HUES48 (cell line): ENCODE results near the gene GPR137B.

ENCODE experiments used
- H3K27ac ChIP-seq: one replicate; pipeline ENCODE4 v1.7.0; 2013; ENCODE audit warnings: low read depth, low read length, inconsistent platforms
- H3K27me3 ChIP-seq: 2 replicates; pipeline ENCODE4 v1.6.1; 2013; ENCODE audit warnings: mild to moderate bottlenecking, low read length; ENCODE audit not compliant: control insufficient read depth, insufficient read depth
- H3K36me3 ChIP-seq: 2 replicates; pipeline ENCODE4 v1.6.1; 2013; ENCODE audit warnings: low read length; ENCODE audit not compliant: control insufficient read depth, insufficient read depth
- H3K4me1 ChIP-seq: 2 replicates; pipeline ENCODE4 v1.6.1; 2013; ENCODE audit warnings: mild to moderate bottlenecking, low read length; ENCODE audit not compliant: control insufficient read depth, insufficient read depth
- H3K4me3 ChIP-seq: 2 replicates; pipeline ENCODE4 v1.5.1; 2013; ENCODE audit warnings: mild to moderate bottlenecking, low read depth, low read length
- H3K9ac ChIP-seq: 2 replicates; pipeline ENCODE4 v1.6.1; 2013; ENCODE audit warnings: mild to moderate bottlenecking, low read depth, low read length, moderate library complexity
- H3K9me3 ChIP-seq: 2 replicates; pipeline ENCODE4 v1.6.1; 2013; ENCODE audit warnings: low read length; ENCODE audit not compliant: control insufficient read depth, insufficient read depth

Gene GPR137B

GRCh38 chr1:236147521-236148469 lies 5.5 kb downstream of the GPR137B start:
- H3K9me3 ChIP-seq: no peaks in the 10 kb centered on the region
- peaks cover 17% of the 10 kb centered on the region for H3K27me3 ChIP-seq
- no peak overlapping the region for H3K9ac ChIP-seq
- no peak overlapping the region for H3K4me3 ChIP-seq
- H3K36me3 ChIP-seq: peaks cover 4% of the 10 kb centered on the region; the same call in 1 of the 2 replicates
- H3K27ac ChIP-seq: no peak overlapping the region
- H3K4me1 ChIP-seq: peaks cover 18% of the 10 kb centered on the region

DNA sequence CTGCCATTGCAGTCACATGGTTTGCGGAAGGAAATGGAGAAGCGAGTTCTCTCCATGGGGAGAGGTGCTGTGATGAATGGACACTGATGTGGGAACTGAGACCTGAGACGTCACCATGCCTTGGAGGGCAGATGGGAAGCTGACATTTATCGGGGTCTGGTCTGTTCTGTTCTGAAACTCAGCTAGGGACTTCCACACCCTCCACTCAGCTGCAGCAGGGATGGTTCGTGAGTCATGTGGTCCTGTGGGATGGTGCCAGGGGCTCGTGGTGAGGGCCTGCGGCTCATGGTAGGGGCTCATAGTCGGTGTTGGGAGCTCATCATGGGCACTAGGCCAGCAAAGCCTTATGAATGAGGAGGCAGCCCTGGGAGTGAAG lies 6.1 kb downstream of the GPR137B start:
- Histone ChIP-seq H3K27me3 (peaks cover 10% of the 10 kb centered on the region), H3K4me1 (peaks cover 15% of the 10 kb centered on the region), H3K9me3 (no peaks in the 10 kb centered on the region), H3K4me3 (no peak overlapping the region), H3K36me3 (peaks cover 4% of the 10 kb centered on the region; the same call in 1 of the 2 replicates), H3K27ac (no peak overlapping the region), H3K9ac (no peak overlapping the region)

- H3K27me3 ChIP-seq: peaks cover 4% of the 10 kb centered on the region
- H3K9ac ChIP-seq: no peak overlapping the region
- peaks cover 4% of the 10 kb centered on the region; the same call in 1 of the 2 replicates for H3K36me3 ChIP-seq
- no peaks in the 10 kb centered on the region for H3K9me3 ChIP-seq
- no peak overlapping the region for H3K27ac ChIP-seq
- peaks cover 10% of the 10 kb centered on the region for H3K4me1 ChIP-seq
- H3K4me3 ChIP-seq: no peak overlapping the region
These were observed 6.8 kb downstream of the GPR137B start for GRCh38 chr1:236149003-236149595.

DNA sequence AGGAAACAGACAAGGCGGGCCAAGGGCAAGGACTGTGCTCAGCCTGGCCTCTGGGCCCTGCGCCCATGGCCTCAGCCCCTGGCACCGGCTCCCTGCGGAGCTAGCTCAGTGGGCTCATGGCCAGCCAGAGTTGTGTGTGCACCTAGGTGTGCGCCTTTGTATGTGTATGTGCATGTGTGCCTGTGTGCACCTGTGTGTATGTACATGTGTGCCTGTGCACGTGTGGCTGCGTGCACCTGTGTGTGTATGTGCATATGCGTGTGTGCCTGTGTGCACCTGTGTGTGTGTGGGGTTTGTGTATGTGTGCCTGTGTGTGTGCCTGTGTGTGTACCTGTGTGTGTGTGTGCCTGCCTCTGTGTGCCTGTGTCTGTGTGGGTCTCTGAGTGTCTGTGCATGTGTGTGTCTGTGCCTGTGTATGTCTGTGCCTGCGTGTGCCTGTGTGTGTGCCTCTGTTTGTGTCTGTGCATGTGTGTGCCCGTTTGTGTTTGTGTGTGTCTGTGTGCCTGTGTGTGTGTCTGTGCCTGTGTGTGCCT lies 7.4 kb downstream of the GPR137B start:
- H3K9me3 ChIP-seq: no peaks in the 10 kb centered on the region
- H3K4me1 ChIP-seq: peaks cover 3% of the 10 kb centered on the region
- no peak overlapping the region for H3K9ac ChIP-seq
- H3K27me3 ChIP-seq: no peaks in the 10 kb centered on the region
- 0 out of 2 replicates have a peak, but pooled peaks cover 4% of the 10 kb centered on the region for H3K36me3 ChIP-seq
- H3K27ac ChIP-seq: no peak overlapping the region
- no peak overlapping the region for H3K4me3 ChIP-seq

GRCh38 chr1:236150311-236150955 lies 8.1 kb downstream of the GPR137B start:
- H3K4me1 ChIP-seq: no peaks in the 10 kb centered on the region
- no peaks in the 10 kb centered on the region for H3K27me3 ChIP-seq
- peak overlapping the region; percentile 17; the same call in 1 of the 2 replicates for H3K9ac ChIP-seq
- no peaks in the 10 kb centered on the region for H3K9me3 ChIP-seq
- H3K4me3 ChIP-seq: no peak overlapping the region
- no peak overlapping the region for H3K27ac ChIP-seq
- 0 out of 2 replicates have a peak, but pooled peaks cover 4% of the 10 kb centered on the region for H3K36me3 ChIP-seq

DNA sequence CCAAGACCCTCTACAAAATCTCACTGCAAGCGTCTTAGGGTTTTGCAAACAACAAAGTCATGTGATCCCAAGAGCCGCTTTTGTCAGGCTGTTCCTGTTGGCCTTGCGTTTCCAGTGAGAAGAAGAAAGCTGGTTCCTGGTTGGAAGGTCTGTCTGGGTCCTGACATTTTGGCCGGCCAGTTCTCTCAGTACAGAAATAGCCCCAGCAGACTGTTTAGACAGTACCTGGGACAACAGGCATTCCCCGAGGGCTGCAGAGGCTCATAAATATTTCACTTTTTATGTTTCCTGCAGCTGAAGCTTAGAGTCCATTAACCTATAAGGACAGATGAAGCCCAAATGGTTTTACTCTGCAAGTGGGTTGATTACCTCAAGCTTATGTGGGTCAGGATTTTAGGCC lies 8.6 kb downstream of the GPR137B start:
- H3K9me3 ChIP-seq: no peaks in the 10 kb centered on the region
- H3K27me3 ChIP-seq: no peaks in the 10 kb centered on the region
- H3K27ac ChIP-seq: no peak overlapping the region
- H3K36me3 ChIP-seq: 0 out of 2 replicates have a peak, but pooled peaks cover 4% of the 10 kb centered on the region
- no peak overlapping the region for H3K9ac ChIP-seq
- no peak overlapping the region for H3K4me3 ChIP-seq
- H3K4me1 ChIP-seq: no peaks in the 10 kb centered on the region

- Histone ChIP-seq H3K4me3 (no peak overlapping the region), H3K36me3 (no peaks in the 10 kb centered on the region), H3K27me3 (no peaks in the 10 kb centered on the region), H3K27ac (no peak overlapping the region), H3K9ac (no peak overlapping the region), H3K4me1 (no peaks in the 10 kb centered on the region), H3K9me3 (no peaks in the 10 kb centered on the region)
These were observed 9.5 kb downstream of the GPR137B start for GRCh38 chr1:236151739-236152424.

DNA sequence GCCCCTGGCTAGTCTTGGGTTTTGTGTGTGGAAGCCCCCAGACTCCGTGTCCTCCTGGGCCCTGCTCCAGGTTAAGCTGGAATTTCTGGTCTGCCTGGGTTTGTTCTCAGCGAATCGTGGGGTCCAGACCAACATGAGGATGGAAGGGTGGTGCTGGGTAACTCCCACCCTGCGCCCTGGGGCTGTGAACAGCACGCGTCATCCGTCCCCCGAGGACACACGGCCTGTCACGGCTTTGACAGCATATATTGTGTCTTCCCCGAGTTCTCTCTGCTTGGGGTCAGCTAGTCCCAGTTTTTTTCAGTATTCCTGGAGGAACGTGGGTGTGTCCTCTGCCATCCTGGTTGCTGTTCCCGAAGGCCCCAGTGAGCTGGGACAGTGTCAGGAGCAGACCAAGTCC lies 11.8 kb downstream of the GPR137B start:
- no peak overlapping the region for H3K9ac ChIP-seq
- no peak overlapping the region for H3K4me3 ChIP-seq
- H3K27me3 ChIP-seq: no peaks in the 10 kb centered on the region
- H3K4me1 ChIP-seq: no peaks in the 10 kb centered on the region
- no peaks in the 10 kb centered on the region for H3K36me3 ChIP-seq
- H3K27ac ChIP-seq: no peak overlapping the region
- H3K9me3 ChIP-seq: no peaks in the 10 kb centered on the region

- no peaks in the 10 kb centered on the region for H3K4me1 ChIP-seq
- no peaks in the 10 kb centered on the region for H3K9me3 ChIP-seq
- H3K36me3 ChIP-seq: no peaks in the 10 kb centered on the region
- H3K4me3 ChIP-seq: no peak overlapping the region
- H3K9ac ChIP-seq: no peak overlapping the region
- H3K27ac ChIP-seq: no peak overlapping the region
- no peaks in the 10 kb centered on the region for H3K27me3 ChIP-seq
These were observed 12.5 kb downstream of the GPR137B start for GRCh38 chr1:236154671-236155398.

- no peaks in the 10 kb centered on the region for H3K36me3 ChIP-seq
- H3K9ac ChIP-seq: no peak overlapping the region
- no peak overlapping the region for H3K27ac ChIP-seq
- no peaks in the 10 kb centered on the region for H3K4me1 ChIP-seq
- H3K4me3 ChIP-seq: no peak overlapping the region
- no peaks in the 10 kb centered on the region for H3K27me3 ChIP-seq
- H3K9me3 ChIP-seq: no peaks in the 10 kb centered on the region
These were observed 13.0 kb downstream of the GPR137B start for GRCh38 chr1:236155399-236155767.
